GM12878 (cell line): ENCODE data around the gene CELF2. TPM values are rescaled to one million over a fixed set of nuclear protein-coding genes. Genes with fewer than 3 reads are reported as not detected.

ENCODE experiments used
- BCLAF1 ChIP-seq: fragments of 450-650 bp; IDR thresholded peaks from 2 replicates; pipeline ENCODE4 v1.6.1; 2017; ENCODE audit warnings: antibody characterized with exemption, mild to moderate bottlenecking, moderate library complexity
- E2F8 ChIP-seq: fragments of 450-650 bp; IDR thresholded peaks from 2 replicates; pipeline ENCODE4 v1.6.1; 2018; ENCODE audit warnings: mild to moderate bottlenecking, low read depth, moderate library complexity; ENCODE audit not compliant: partially characterized antibody
- HDAC2 ChIP-seq: fragments of 200-600 bp; sonication (generic); IDR thresholded peaks from 2 replicates; pipeline ENCODE4 v1.6.1; 2017
- MAX ChIP-seq: IDR thresholded peaks from 2 replicates; pipeline ENCODE4 v1.6.1; 2012; ENCODE audit warnings: low read depth, low read length, improper control_type of control experiment
- MEF2A ChIP-seq: IDR thresholded peaks from 2 replicates; pipeline ENCODE4 v1.6.1; 2011; ENCODE audit warnings: low read depth, mild to moderate bottlenecking, low read length, moderate library complexity; ENCODE audit not compliant: insufficient read depth
- MXI1 ChIP-seq: fragments of 150-350 bp; IDR thresholded peaks from 2 replicates; pipeline ENCODE4 v1.6.1; 2011; ENCODE audit warnings: low read depth, mild to moderate bottlenecking, inconsistent platforms, low read length, improper control_type of control experiment
- PKNOX1 ChIP-seq: fragments of 450-650 bp; IDR thresholded peaks from 2 replicates; pipeline ENCODE4 v1.6.1; 2016; ENCODE audit warnings: mild to moderate bottlenecking
- POLR2AphosphoS2 ChIP-seq: IDR thresholded peaks from 2 replicates; pipeline ENCODE4 v1.6.1; 2011; ENCODE audit warnings: low read depth, mild to moderate bottlenecking, low read length, improper control_type of control experiment, moderate library complexity
- RBBP5 ChIP-seq: fragments of 200-600 bp; sonication (generic); conservative IDR thresholded peaks from 2 replicates; pipeline ENCODE4 v1.6.1; 2016
- RELA ChIP-seq: fragments of 450-650 bp; IDR thresholded peaks from 2 replicates; pipeline ENCODE4 v1.8.0; 2014; ENCODE audit warnings: borderline replicate concordance; ENCODE audit not compliant: partially characterized antibody
- USF1 ChIP-seq: IDR thresholded peaks from 2 replicates; pipeline ENCODE4 v1.6.1; 2011; ENCODE audit warnings: borderline replicate concordance, low read depth, mild to moderate bottlenecking, moderate library complexity, mixed read lengths, low read length; ENCODE audit not compliant: insufficient read depth; ENCODE audit errors: extremely low read length
- polyA plus RNA-seq, 11 experiments: library from polyadenylated mRNA; depleted of rRNA in 4 of 11; unstranded in 6 of 11; stranded (reverse) in 5 of 11; fragments of >200 nt; fragmentation: Nextera tagmentation in 4 of 11; fragmentation: Illumina TruSeq in 1 of 11; extraction: Ambion mirVana in 4 of 11; extraction: Trizol in 1 of 11; gene quantifications; 1 replicate in 1 of 11; 2 replicates in 10 of 11; pipeline versions ENCODE4 v1.2.1 to v1.2.3, GENCODE V29; 2011 to 2016; ENCODE audit warnings: inconsistent platforms in 2 of 11, missing spikeins in 2 of 11, low read depth in 1 of 11
- total RNA-seq, 4 experiments: library from RNA; depleted of rRNA in 3 of 4; stranded (reverse); fragments of >200 nt in 3 of 4; fragmentation: Illumina TruSeq in 1 of 4; extraction: Trizol in 1 of 4; gene quantifications; 2 replicates each; pipeline versions ENCODE4 v1.2.1 to v1.2.3, GENCODE V29; 2013 to 2021

CELF2 gene
- total and polyA plus RNA-seq, 10 of the 15 experiments (the other 5 are each of a cell fraction or from before 2014, with no cell fraction given), result 20.8 to 129 (median 86.3) TPM

GRCh38 chr10:11058965-11059364 lies 41.3 kb downstream of the CELF2 start (continued):
- no peak for TF ChIP-seq USF1
- TF ChIP-seq RELA, result no peak
- no peak for TF ChIP-seq E2F8
- no peak for TF ChIP-seq HDAC2
- TF ChIP-seq PKNOX1, result no peak
- TF ChIP-seq MAX, result no peak
- TF ChIP-seq MXI1, result no peak
- TF ChIP-seq RBBP5, result no peak
- TF ChIP-seq BCLAF1, result no peak
- no peak for TF ChIP-seq MEF2A
- no peak for TF ChIP-seq POLR2AphosphoS2
